GM18868 (cell line): ENCODE data around the gene CCRL2.
A peak's percentile ranks its signal among the peaks of the same experiment; 100 is the strongest.

Source experiments
- ATAC-seq: cut with Tn5 transposase; IDR thresholded peaks from one replicate; pipeline ENCODE4 v1.9.1; 2021; ENCODE audit warnings: mild to moderate bottlenecking, moderate library complexity; ENCODE audit not compliant: unreplicated experiment

The CCRL2 gene

GRCh38 chr3:46406788-46407611 is at the start of gene CCRL2, which contains the start of gene CCR5AS:
Gene CCRL2, plus strand, starts transcription at chr3:46407259. Its CDS starts 821 bp downstream, at chr3:46408080.
Gene CCR5AS, minus strand, starts transcription at chr3:46407066.
- no peak for ATAC-seq

GRCh38 chr3:46358466-46358865 is 48.6 kb upstream of the CCRL2 start:
- ATAC-seq, result no peak

GRCh38 chr3:46359733-46360493 is 47.1 kb upstream of the CCRL2 start:
- peak; percentile 89 for ATAC-seq

DNA sequence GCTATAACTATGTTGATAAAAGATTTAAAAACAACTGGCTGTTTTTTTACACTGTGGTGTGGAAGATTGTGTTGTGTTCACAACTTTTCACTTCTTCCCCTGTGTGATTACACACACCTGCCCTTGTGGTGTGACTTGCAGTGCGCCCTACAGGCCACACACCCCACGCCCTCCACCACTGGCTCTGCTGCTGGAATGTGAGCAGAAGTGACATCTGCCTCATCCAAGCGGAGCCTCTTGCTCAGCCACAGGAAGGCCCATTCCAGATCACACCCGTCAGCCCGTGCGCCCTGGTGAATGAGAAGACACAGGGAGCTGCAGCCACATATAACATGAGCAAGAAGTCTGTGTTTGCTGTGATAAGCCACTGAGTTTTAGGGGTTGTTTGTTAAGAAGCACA is 46.2 kb upstream of the CCRL2 start:
- no peak for ATAC-seq

- no peak for ATAC-seq
Measured at GRCh38 chr3:46361408-46362283, 45.4 kb upstream of the CCRL2 start.

DNA sequence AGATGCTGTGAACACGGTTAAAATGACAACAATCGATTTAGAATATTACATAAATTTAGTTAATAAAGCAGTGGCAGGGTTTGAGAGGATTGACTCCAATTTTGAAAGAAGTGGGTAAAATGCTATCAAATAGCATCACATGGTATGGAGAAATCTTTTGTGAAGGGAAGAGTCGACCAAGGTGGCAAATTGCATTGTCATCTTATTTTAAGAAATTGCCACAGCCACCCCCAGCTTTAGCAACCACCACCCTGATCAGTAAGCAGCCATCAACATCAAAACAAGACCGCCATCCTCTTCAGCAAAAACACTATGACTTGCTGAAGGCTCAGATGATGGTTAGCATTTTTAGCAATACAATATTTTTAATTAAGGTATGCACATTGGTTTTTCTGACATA is 42.0 kb upstream of the CCRL2 start:
- no peak for ATAC-seq

- ATAC-seq, result no peak
Measured at GRCh38 chr3:46365737-46366524, 41.1 kb upstream of the CCRL2 start.

GRCh38 chr3:46367811-46368210 is 39.2 kb upstream of the CCRL2 start:
- ATAC-seq, result no peak

DNA sequence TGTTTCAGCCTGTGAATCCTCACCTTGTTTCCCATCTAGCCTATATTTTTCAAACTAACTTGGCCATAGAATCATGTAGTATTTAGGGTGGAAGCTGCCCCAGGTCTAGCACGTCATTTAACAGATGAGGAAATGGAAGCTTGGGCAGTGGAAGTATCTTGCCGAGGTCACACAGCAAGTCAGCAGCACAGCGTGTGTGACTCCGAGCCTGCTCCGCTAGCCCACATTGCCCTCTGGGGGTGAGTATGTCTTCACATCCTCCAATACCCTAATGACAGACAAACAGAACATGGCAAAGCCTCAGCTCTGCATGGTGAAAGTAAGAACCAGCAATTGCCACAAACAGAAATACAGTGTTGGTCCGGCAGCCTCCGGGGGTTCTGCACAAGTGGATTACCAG is 38.5 kb upstream of the CCRL2 start:
- ATAC-seq, result no peak

DNA sequence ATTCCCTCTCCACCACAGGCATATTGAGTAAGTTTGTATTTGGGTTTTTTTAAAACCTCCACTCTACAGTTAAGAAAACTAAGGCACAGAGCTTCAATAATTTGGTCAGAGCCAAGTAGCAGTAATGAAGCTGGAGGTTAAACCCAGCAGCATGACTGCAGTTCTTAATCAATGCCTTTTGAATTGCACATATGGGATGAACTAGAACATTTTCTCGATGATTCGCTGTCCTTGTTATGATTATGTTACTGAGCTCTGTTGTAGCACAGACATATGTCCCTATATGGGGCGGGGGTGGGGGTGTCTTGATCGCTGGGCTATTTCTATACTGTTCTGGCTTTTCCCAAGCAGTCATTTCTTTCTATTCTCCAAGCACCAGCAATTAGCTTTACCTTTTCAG is 37.9 kb upstream of the CCRL2 start:
- ATAC-seq, result no peak

DNA sequence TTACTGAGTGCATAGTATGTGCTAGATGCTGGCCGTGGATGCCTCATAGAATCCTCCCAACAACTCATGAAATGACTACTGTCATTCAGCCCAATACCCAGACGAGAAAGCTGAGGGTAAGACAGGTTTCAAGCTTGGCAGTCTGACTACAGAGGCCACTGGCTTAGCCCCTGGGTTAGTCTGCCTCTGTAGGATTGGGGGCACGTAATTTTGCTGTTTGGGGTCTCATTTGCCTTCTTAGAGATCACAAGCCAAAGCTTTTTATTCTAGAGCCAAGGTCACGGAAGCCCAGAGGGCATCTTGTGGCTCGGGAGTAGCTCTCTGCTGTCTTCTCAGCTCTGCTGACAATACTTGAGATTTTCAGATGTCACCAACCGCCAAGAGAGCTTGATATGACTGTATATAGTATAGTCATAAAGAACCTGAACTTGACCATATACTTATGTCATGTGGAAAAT is 37.4 kb upstream of the CCRL2 start:
- ATAC-seq, result peak; percentile 79

DNA sequence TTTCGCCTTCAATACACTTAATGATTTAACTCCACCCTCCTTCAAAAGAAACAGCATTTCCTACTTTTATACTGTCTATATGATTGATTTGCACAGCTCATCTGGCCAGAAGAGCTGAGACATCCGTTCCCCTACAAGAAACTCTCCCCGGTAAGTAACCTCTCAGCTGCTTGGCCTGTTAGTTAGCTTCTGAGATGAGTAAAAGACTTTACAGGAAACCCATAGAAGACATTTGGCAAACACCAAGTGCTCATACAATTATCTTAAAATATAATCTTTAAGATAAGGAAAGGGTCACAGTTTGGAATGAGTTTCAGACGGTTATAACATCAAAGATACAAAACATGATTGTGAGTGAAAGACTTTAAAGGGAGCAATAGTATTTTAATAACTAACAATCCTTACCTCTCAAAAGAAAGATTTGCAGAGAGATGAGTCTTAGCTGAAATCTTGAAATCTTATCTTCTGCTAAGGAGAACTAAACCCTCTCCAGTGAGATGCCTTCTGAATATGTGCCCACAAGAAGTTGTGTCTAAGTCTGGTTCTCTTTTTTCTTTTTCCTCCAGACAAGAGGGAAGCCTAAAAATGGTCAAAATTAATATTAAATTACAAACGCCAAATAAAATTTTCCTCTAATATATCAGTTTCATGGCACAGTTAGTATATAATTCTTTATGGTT is 36.1 kb upstream of the CCRL2 start, which contains the start of gene CCR5:
CCR5 (plus strand) TSS at position 108 of the 680 bp plus-strand sequence. CDS start 1,957 bp downstream, outside the sequence.
- ATAC-seq, result no peak

GRCh38 chr3:46371519-46372340 is 35.3 kb upstream of the CCRL2 start:
- no peak for ATAC-seq

DNA sequence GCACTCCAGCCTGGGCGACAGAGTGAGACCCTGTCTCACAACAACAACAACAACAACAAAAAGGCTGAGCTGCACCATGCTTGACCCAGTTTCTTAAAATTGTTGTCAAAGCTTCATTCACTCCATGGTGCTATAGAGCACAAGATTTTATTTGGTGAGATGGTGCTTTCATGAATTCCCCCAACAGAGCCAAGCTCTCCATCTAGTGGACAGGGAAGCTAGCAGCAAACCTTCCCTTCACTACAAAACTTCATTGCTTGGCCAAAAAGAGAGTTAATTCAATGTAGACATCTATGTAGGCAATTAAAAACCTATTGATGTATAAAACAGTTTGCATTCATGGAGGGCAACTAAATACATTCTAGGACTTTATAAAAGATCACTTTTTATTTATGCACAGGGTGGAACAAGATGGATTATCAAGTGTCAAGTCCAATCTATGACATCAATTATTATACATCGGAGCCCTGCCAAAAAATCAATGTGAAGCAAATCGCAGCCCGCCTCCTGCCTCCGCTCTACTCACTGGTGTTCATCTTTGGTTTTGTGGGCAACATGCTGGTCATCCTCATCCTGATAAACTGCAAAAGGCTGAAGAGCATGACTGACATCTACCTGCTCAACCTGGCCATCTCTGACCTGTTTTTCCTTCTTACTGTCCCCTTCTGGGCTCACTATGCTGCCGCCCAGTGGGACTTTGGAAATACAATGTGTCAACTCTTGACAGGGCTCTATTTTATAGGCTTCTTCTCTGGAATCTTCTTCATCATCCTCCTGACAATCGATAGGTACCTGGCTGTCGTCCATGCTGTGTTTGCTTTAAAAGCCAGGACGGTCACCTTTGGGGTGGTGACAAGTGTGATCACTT is 34.3 kb upstream of the CCRL2 start:
- no peak for ATAC-seq

GRCh38 chr3:46374755-46375154 is 32.3 kb upstream of the CCRL2 start:
- ATAC-seq, result no peak

GRCh38 chr3:46375218-46375617 is 31.8 kb upstream of the CCRL2 start:
- ATAC-seq, result no peak

DNA sequence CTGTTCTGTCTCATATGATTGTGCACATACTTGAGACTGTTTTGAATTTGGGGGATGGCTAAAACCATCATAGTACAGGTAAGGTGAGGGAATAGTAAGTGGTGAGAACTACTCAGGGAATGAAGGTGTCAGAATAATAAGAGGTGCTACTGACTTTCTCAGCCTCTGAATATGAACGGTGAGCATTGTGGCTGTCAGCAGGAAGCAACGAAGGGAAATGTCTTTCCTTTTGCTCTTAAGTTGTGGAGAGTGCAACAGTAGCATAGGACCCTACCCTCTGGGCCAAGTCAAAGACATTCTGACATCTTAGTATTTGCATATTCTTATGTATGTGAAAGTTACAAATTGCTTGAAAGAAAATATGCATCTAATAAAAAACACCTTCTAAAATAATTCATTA is 31.2 kb upstream of the CCRL2 start:
- ATAC-seq, result no peak
